Measurements from ENCODE around the gene SLC18A3.

SLC18A3 gene

DNA sequence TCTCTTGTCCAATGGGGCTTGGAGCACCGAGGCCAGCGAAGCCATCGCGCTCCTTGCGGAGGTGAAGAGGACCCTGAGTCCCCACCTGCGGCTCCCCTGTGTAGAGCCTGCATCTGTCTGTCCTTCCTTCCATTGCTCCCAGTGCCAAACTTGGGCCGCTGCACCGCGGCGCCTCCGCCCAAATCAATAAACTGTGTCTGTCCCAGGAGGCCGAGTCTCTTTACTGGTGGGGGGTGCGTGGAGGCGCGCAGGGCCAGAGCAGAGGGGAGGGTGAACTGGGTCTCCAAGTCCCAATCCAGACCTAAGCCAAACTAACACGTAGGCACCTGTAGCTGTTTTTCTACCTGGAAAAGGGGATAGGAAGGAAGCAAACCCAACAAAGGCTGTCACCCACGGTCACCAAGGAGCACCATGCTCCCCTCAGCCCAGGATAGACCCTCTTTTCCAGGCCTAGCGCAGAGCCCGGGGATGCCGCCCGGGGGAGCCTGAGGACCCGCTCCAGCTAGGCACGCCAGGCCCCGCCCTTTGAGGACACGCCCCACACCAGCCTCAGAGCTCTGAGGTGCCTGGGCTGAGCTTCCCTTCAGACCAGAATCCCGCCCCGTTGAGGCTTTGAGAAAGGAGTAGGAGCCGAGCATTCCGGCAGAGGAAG lies 2.5 kb downstream of the SLC18A3 start:
- DNase-seq = no peak

DNA sequence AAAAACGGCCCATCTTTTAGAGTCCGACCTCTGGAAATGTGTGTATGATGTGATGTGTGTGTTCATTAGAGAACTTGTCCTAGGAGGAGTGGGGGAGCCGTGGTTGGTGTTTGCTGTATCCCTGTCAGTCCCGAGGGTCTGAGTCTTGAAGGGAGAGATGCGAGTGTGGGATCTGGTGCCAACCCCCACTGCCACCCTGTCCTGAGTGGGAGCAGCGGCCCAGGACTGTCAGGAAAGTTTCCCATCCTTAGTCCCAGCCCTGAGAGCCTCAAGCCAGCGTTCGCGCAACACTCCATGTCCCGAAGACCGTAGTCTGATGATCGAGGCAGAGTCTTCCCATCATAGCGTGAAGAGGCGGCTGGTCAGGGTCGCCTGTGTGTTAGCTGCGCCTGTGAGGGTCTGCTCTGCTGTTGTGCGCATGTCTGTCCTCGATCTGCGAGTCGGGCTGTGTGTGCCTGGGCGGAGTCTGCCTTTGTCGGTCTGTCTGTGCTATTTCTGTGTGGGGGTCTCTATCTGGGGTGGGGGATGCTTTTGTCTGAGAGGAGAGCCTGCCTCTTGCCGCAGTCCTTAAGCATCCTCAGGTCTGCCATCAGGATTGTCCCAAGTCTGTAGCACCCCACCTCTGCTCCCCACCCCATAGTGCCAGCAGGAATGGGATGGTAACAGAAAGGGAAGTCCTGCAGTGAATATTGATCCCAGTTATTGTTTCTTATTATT lies 3.2 kb downstream of the SLC18A3 start:
- no peak for DNase-seq

GRCh38 chr10:49613882-49614241 lies 3.8 kb downstream of the SLC18A3 start, which contains the start of gene CHAT:
CHAT (plus strand) TSS chr10:49614037; CDS start chr10:49614190, 153 bp downstream.
- no peak for DNase-seq

GRCh38 chr10:49614242-49615198 lies 4.4 kb downstream of the SLC18A3 start:
- no peak for DNase-seq

DNA sequence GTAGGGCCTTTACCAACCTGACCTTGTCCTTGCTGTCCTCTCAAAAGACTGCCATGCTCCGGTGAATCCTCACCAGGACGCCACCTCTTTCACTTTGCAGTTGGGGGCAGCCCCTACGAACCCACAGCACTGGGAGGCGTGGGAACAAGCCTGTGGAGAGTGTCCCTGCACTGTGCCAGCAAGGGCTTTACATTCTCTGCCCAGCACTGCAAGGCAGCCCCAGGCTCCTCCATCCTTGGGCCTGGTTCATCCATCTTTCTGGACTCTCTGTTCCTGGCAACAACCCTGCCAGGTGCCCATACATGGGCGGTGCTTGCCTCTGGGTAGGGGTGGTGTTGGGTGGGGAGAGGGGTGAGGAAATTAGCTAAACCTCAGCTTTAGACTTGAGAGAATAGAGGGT lies 5.1 kb downstream of the SLC18A3 start:
- DNase-seq = no peak

- DNase-seq = no peak
Observed at GRCh38 chr10:49615721-49616120, 5.6 kb downstream of the SLC18A3 start.

DNA sequence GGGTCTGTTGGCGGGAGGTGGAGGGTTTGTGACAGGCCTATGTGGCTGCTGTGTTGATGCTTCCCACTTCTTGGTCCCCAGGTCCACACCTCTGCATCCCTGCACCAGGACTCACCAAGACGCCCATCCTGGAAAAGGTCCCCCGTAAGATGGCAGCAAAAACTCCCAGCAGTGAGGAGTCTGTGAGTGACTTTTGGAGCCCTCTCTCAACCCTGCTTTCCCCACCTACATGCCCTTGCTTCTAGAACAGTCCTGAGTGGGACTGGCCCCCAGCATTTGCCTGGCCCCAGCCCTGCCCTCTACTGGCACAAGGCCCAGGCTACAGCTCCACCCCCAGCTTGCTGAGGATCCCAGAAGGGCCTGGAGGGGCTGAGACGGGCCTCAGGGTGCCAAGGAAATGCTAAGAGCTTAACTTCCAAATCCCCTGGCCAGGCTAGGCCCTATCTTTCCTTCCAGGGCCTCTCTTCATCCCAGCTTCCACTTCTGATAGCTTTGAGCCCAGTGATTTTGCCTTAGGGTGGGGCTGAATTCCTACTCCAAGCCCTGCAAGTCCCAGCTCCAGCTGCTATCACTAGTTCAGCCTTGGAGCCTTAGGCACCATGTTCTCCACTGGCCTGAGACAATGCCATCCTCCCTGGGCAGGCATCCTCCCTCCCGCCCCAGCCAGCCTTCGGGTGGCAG lies 6.5 kb downstream of the SLC18A3 start:
- no peak for DNase-seq

DNA sequence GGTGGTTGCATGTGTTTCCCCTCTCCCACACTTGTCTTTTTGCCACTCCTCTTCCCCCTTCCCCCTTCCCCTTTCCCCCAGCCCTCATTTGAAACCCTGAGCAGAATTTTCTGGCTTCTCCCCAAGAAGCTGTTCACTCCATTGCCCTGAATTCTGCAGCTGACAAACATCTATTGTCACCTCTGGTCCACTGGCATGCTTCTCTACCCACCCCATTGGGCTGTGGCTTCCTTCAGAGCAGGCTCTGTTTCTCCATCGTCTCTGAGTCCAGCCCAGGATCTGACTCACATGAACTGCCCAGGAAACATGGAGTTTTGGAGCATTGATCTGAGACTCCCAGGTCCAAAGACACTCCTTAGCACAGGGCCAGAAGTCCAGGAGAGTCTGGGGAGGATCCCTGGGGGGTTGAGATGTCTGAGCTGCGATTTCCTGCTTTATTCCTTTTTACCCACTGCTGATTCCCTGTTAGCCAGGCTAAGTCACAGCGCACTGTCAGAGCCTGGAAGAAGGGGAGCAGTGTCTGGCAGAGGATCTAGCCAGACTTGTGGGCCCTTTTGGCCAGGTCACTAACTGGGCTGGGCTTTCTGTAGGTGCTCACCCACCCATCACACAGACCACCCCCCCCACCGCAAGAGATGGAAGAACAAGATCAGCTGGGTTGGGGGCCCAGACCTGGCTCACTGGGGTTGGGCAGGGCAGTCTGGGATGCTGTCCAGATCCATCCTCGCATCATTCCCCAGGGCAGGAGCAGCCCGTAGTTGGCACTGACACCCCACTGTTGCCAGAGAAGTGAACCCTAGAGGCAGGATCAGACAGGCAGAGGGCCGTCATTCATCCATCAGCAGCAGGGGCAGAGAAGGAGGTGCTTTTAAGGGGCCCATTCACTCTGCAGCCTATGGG lies 7.3 kb downstream of the SLC18A3 start:
- no peak for DNase-seq

DNA sequence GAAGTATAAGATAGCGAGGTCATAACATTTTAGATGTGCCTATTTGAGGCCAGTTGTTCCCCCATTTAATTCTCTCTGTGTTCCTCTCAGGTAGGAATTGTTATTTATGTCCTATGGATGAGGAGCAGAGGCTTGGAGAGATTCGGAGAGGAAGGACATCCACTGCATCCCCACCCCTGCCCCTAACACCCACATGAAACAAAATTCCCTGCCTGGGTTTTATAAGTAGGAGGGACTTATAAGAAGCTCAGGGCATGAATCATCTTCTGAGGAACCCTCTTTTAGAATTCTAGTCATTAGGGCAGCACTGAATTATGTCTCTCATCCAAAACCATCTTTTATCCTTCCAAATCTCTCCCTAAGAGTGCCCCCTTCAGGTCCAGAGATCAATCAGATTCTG lies 8.7 kb downstream of the SLC18A3 start:
- DNase-seq = no peak

GRCh38 chr10:49619613-49620012 lies 9.5 kb downstream of the SLC18A3 start:
- DNase-seq = no peak

- no peak for DNase-seq
Observed at GRCh38 chr10:49620286-49620810, 10.2 kb downstream of the SLC18A3 start.

- DNase-seq = no peak
Observed at GRCh38 chr10:49620841-49621378, 10.8 kb downstream of the SLC18A3 start.

- no peak for DNase-seq
Observed at GRCh38 chr10:49621561-49621960, 11.5 kb downstream of the SLC18A3 start.

GRCh38 chr10:49622426-49623425 lies 12.6 kb downstream of the SLC18A3 start:
- DNase-seq = no peak

- no peak for DNase-seq
Observed at GRCh38 chr10:49624629-49625028, 14.5 kb downstream of the SLC18A3 start.

DNA sequence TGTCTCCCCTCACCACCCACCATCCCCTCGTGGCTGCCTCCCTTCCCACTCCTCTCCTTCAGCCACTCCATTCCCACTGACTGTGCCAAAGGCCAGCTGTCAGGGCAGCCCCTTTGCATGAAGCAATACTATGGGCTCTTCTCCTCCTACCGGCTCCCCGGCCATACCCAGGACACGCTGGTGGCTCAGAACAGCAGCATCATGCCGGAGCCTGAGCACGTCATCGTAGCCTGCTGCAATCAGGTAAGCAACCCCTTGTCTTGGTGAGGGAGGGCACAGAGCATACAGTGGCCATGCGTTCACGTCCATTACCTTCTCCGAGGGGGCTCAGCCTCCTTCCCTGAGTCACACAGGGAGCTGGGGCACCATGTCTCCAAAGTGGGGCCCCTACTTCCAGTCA lies 15.3 kb downstream of the SLC18A3 start:
- DNase-seq = no peak

- no peak for DNase-seq
Observed at GRCh38 chr10:49627038-49627437, 16.9 kb downstream of the SLC18A3 start.

DNA sequence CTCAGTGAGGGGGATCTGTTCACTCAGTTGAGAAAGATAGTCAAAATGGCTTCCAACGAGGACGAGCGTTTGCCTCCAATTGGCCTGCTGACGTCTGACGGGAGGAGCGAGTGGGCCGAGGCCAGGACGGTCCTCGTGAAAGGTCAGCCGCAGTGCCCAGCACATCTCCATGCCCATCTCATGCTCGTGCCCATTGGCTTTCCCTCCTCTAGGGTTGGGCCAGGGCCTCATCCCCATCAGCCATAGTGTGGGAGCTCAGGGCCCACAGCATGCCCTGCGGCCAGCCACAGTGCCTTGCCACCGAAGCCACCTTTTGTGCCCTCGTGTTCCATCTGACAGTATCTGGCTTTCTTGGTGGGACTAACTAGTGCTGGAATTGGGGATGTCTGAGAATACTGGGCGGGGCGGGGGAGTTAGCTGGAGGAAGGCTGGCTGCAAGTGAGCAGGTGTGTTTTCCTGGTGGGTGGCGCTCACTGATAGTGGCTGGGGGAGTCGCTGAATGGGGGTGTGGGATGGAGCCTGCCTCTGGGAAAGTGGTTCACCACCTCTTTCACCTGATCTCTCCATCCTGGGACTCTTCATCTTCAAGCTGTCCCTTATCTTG lies 17.6 kb downstream of the SLC18A3 start:
- DNase-seq = no peak

DNA sequence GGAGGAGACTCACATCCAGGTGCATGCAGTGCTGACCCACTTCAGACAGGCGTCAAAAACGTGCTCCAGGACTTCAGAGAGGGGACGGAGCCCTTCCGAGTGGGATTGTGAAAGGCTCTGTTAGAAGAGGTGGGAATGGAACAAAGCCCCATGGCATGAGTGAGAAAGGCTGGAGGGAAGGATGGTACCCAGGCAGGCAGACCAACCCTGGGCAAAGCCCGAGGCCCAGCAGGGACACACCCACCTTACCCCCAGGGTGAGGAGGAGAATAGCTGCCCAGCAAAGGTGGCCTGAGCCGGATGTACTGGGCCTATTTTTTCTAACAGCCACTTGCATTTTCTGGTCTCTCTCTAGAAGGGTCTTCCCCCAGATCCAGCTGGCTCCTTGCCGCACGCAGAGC lies 18.5 kb downstream of the SLC18A3 start:
- DNase-seq = no peak

Data from NCI-H748 treated with DMSO at 0.1 percent for 48 hours (cell line).